ENCODE results near the gene TGFBI. TPM values are rescaled to one million over a fixed set of nuclear protein-coding genes. Genes with fewer than 3 reads are reported as not detected.

The TGFBI gene
- total and polyA plus RNA-seq, 5 donors from 2014 or later, result 1.5 to 3.7 (median 2.3) TPM

GRCh38 chr5:136020383-136021015 is 8.3 kb upstream of the TGFBI start:
- H3K4me3 Mint-ChIP-seq, result peak overlapping the region in 1 of 4 donors; percentile 49
- no peaks in the 10 kb centered on the region for H3K4me1 ChIP-seq (ENCODE audit: control insufficient read depth, insufficient read depth, low read length, poor library complexity, severe bottlenecking)
- peaks cover 1% of the 10 kb centered on the region for H3K27me3 ChIP-seq (ENCODE audit: control insufficient read depth, insufficient read depth, low read length)
- no peak overlapping the region for H3K4me3 ChIP-seq (ENCODE audit: low read depth, low read length)
- peaks cover 0 to 4% (median 1%) of the 10 kb centered on the region in 7 donors for H3K9me3 Mint-ChIP-seq
- no peak overlapping the region for H3K27ac Mint-ChIP-seq
- peak; percentile 28 to 34 for ATAC-seq (ENCODE audit: low read depth in 2 of 2)
- peaks cover 30% of the 10 kb centered on the region for H3K27me3 Mint-ChIP-seq
- H3K4me1 Mint-ChIP-seq, result no peaks in the 10 kb centered on the region
- no peak for DNase-seq
- no peaks in the 10 kb centered on the region for H3K9me3 ChIP-seq (ENCODE audit: control insufficient read depth in 2 of 2, low read length in 2 of 2)
- no peak overlapping the region for H3K27ac ChIP-seq (ENCODE audit: insufficient read depth, low read length, poor library complexity, severe bottlenecking)
- no peaks in the 10 kb centered on the region for H3K36me3 ChIP-seq (ENCODE audit: control insufficient read depth, insufficient read depth, low read length)
- no peaks in the 10 kb centered on the region for H3K36me3 Mint-ChIP-seq

- Mint-ChIP-seq H3K4me3 (peak overlapping the region in 1 of 4 donors; percentile 49), H3K4me1 (no peaks in the 10 kb centered on the region), H3K36me3 (no peaks in the 10 kb centered on the region), H3K27ac (no peak overlapping the region), H3K9me3 (peaks cover 0 to 4% (median 1%) of the 10 kb centered on the region in 7 donors), H3K27me3 (peaks cover 30% of the 10 kb centered on the region)
- Histone ChIP-seq H3K27me3 (ENCODE audit: control insufficient read depth, insufficient read depth, low read length) (peaks cover 1% of the 10 kb centered on the region), H3K4me3 (ENCODE audit: low read depth, low read length) (no peak overlapping the region), H3K36me3 (ENCODE audit: control insufficient read depth, insufficient read depth, low read length) (no peaks in the 10 kb centered on the region), H3K9me3 (ENCODE audit: control insufficient read depth in 2 of 2, low read length in 2 of 2) (no peaks in the 10 kb centered on the region), H3K27ac (ENCODE audit: insufficient read depth, low read length, poor library complexity, severe bottlenecking) (no peak overlapping the region), H3K4me1 (ENCODE audit: control insufficient read depth, insufficient read depth, low read length, poor library complexity, severe bottlenecking) (no peaks in the 10 kb centered on the region)
- ATAC-seq (ENCODE audit: low read depth in 2 of 2) (no peak), DNase-seq (no peak)
Measured at GRCh38 chr5:136021016-136021405, 7.8 kb upstream of the TGFBI start.

DNA sequence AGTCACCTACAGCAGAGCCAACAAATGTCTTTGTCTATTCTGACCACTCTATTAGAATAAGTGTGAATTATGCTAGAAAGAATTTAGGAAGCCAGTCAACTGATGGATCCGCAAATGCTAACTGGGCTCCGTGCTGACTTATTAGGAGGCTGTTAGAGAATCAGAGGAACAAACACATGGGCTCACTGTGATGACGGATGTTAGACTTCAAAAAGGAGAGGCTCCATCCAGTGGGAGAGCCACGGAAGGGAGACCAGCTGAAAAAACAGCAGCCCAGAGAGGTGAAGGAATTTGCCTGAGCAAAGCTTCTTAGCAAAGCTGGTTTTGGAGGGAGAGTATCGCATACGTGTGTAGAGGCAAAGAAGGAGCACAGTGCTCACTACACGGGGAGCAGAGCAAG is 5.8 kb upstream of the TGFBI start:
- no peak overlapping the region for H3K27ac ChIP-seq (ENCODE audit: insufficient read depth, low read length, poor library complexity, severe bottlenecking)
- H3K9me3 ChIP-seq (ENCODE audit: control insufficient read depth in 2 of 2, low read length in 2 of 2), result no peaks in the 10 kb centered on the region
- H3K36me3 ChIP-seq (ENCODE audit: control insufficient read depth, insufficient read depth, low read length), result no peaks in the 10 kb centered on the region
- H3K9me3 Mint-ChIP-seq, result peaks cover 0 to 4% (median 1%) of the 10 kb centered on the region in 7 donors
- no peaks in the 10 kb centered on the region for H3K4me1 ChIP-seq (ENCODE audit: control insufficient read depth, insufficient read depth, low read length, poor library complexity, severe bottlenecking)
- ATAC-seq (ENCODE audit: low read depth in 2 of 2) (no peak), DNase-seq (no peak)
- no peak overlapping the region for H3K27ac Mint-ChIP-seq
- no peaks in the 10 kb centered on the region for H3K4me1 Mint-ChIP-seq
- peaks cover 45% of the 10 kb centered on the region for H3K27me3 Mint-ChIP-seq
- H3K27me3 ChIP-seq (ENCODE audit: control insufficient read depth, insufficient read depth, low read length), result peaks cover 10% of the 10 kb centered on the region
- no peaks in the 10 kb centered on the region for H3K36me3 Mint-ChIP-seq
- no peak overlapping the region for H3K4me3 ChIP-seq (ENCODE audit: low read depth, low read length)
- no peak overlapping the region for H3K4me3 Mint-ChIP-seq

GRCh38 chr5:136023958-136024541 is 4.7 kb upstream of the TGFBI start:
- ATAC-seq (ENCODE audit: low read depth in 2 of 2), result no peak
- no peaks in the 10 kb centered on the region for H3K36me3 Mint-ChIP-seq
- Histone ChIP-seq H3K36me3 (ENCODE audit: control insufficient read depth, insufficient read depth, low read length) (no peaks in the 10 kb centered on the region), H3K9me3 (ENCODE audit: control insufficient read depth in 2 of 2, low read length in 2 of 2) (no peaks in the 10 kb centered on the region), H3K27me3 (ENCODE audit: control insufficient read depth, insufficient read depth, low read length) (peaks cover 11% of the 10 kb centered on the region), H3K4me3 (ENCODE audit: low read depth, low read length) (no peak overlapping the region), H3K27ac (ENCODE audit: insufficient read depth, low read length, poor library complexity, severe bottlenecking) (no peak overlapping the region), H3K4me1 (ENCODE audit: control insufficient read depth, insufficient read depth, low read length, poor library complexity, severe bottlenecking) (peaks cover 5% of the 10 kb centered on the region)
- H3K4me1 Mint-ChIP-seq, result no peaks in the 10 kb centered on the region
- H3K4me3 Mint-ChIP-seq, result no peak overlapping the region
- peaks cover 0 to 2% (median 1%) of the 10 kb centered on the region in 7 donors for H3K9me3 Mint-ChIP-seq
- DNase-seq, result no peak
- H3K27ac Mint-ChIP-seq, result no peak overlapping the region
- H3K27me3 Mint-ChIP-seq, result peaks cover 46% of the 10 kb centered on the region

- DNase-seq (no peak), ATAC-seq (ENCODE audit: low read depth in 2 of 2) (no peak)
- Mint-ChIP-seq H3K9me3 (peaks cover 0 to 2% (median 0%) of the 10 kb centered on the region in 7 donors), H3K27me3 (peaks cover 36% of the 10 kb centered on the region), H3K36me3 (no peaks in the 10 kb centered on the region), H3K4me3 (no peak overlapping the region), H3K4me1 (no peaks in the 10 kb centered on the region), H3K27ac (no peak overlapping the region)
- Histone ChIP-seq H3K27ac (ENCODE audit: insufficient read depth, low read length, poor library complexity, severe bottlenecking) (no peak overlapping the region), H3K27me3 (ENCODE audit: control insufficient read depth, insufficient read depth, low read length) (peaks cover 15% of the 10 kb centered on the region), H3K4me3 (ENCODE audit: low read depth, low read length) (no peak overlapping the region), H3K9me3 (ENCODE audit: control insufficient read depth in 2 of 2, low read length in 2 of 2) (no peaks in the 10 kb centered on the region), H3K36me3 (ENCODE audit: control insufficient read depth, insufficient read depth, low read length) (no peaks in the 10 kb centered on the region), H3K4me1 (ENCODE audit: control insufficient read depth, insufficient read depth, low read length, poor library complexity, severe bottlenecking) (peaks cover 8% of the 10 kb centered on the region)
Measured at GRCh38 chr5:136025900-136026299, 2.9 kb upstream of the TGFBI start.

DNA sequence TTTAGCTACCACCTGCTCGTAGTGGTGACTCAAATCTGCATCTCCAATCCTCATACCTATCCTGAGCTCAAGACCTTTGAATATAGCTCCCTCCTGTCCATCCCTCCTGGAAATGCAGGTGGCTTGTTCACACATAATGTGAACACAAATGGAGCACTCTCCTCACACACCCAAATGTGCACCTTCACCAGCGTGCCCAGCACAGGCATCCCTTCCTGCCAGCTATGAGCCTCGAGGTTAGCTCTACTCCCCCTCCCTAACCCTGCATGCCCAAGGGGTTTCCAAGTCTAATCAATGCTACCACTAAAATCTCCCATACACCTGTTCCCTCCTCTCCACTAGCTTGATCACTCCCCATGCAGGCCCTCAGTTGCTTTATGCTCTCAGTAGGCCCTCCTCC is 2.2 kb upstream of the TGFBI start:
- H3K27me3 Mint-ChIP-seq, result peaks cover 34% of the 10 kb centered on the region
- H3K36me3 Mint-ChIP-seq, result no peaks in the 10 kb centered on the region
- H3K4me3 Mint-ChIP-seq, result no peak overlapping the region
- no peak overlapping the region for H3K27ac ChIP-seq (ENCODE audit: insufficient read depth, low read length, poor library complexity, severe bottlenecking)
- no peaks in the 10 kb centered on the region for H3K36me3 ChIP-seq (ENCODE audit: control insufficient read depth, insufficient read depth, low read length)
- no peak overlapping the region for H3K27ac Mint-ChIP-seq
- H3K27me3 ChIP-seq (ENCODE audit: control insufficient read depth, insufficient read depth, low read length), result peaks cover 14% of the 10 kb centered on the region
- no peak overlapping the region for H3K4me3 ChIP-seq (ENCODE audit: low read depth, low read length)
- no peak for ATAC-seq (ENCODE audit: low read depth in 2 of 2)
- no peak for DNase-seq
- no peaks in the 10 kb centered on the region for H3K4me1 Mint-ChIP-seq
- H3K9me3 Mint-ChIP-seq, result peaks cover 0 to 2% (median 0%) of the 10 kb centered on the region in 7 donors
- H3K9me3 ChIP-seq (ENCODE audit: control insufficient read depth in 2 of 2, low read length in 2 of 2), result no peaks in the 10 kb centered on the region
- peaks cover 8% of the 10 kb centered on the region for H3K4me1 ChIP-seq (ENCODE audit: control insufficient read depth, insufficient read depth, low read length, poor library complexity, severe bottlenecking)

GRCh38 chr5:136027311-136027710 is 1.5 kb upstream of the TGFBI start:
- Mint-ChIP-seq H3K4me1 (no peaks in the 10 kb centered on the region), H3K36me3 (no peaks in the 10 kb centered on the region), H3K4me3 (no peak overlapping the region), H3K27me3 (peaks cover 34% of the 10 kb centered on the region), H3K27ac (no peak overlapping the region), H3K9me3 (peaks cover 0 to 2% (median 0%) of the 10 kb centered on the region in 7 donors)
- Histone ChIP-seq H3K9me3 (ENCODE audit: control insufficient read depth in 2 of 2, low read length in 2 of 2) (no peaks in the 10 kb centered on the region), H3K27me3 (ENCODE audit: control insufficient read depth, insufficient read depth, low read length) (peaks cover 14% of the 10 kb centered on the region), H3K36me3 (ENCODE audit: control insufficient read depth, insufficient read depth, low read length) (no peaks in the 10 kb centered on the region), H3K4me3 (ENCODE audit: low read depth, low read length) (no peak overlapping the region), H3K4me1 (ENCODE audit: control insufficient read depth, insufficient read depth, low read length, poor library complexity, severe bottlenecking) (peaks cover 8% of the 10 kb centered on the region), H3K27ac (ENCODE audit: insufficient read depth, low read length, poor library complexity, severe bottlenecking) (no peak overlapping the region)
- no peak for ATAC-seq (ENCODE audit: low read depth in 2 of 2)
- no peak for DNase-seq

- no peak overlapping the region for H3K27ac Mint-ChIP-seq
- H3K36me3 Mint-ChIP-seq, result no peaks in the 10 kb centered on the region
- no peak for DNase-seq
- peaks cover 0 to 2% (median 0%) of the 10 kb centered on the region in 7 donors for H3K9me3 Mint-ChIP-seq
- Histone ChIP-seq H3K9me3 (ENCODE audit: control insufficient read depth in 2 of 2, low read length in 2 of 2) (no peaks in the 10 kb centered on the region), H3K27me3 (ENCODE audit: control insufficient read depth, insufficient read depth, low read length) (peaks cover 14% of the 10 kb centered on the region), H3K27ac (ENCODE audit: insufficient read depth, low read length, poor library complexity, severe bottlenecking) (no peak overlapping the region), H3K4me3 (ENCODE audit: low read depth, low read length) (no peak overlapping the region), H3K36me3 (ENCODE audit: control insufficient read depth, insufficient read depth, low read length) (no peaks in the 10 kb centered on the region), H3K4me1 (ENCODE audit: control insufficient read depth, insufficient read depth, low read length, poor library complexity, severe bottlenecking) (peaks cover 8% of the 10 kb centered on the region)
- peaks cover 31% of the 10 kb centered on the region for H3K27me3 Mint-ChIP-seq
- H3K4me1 Mint-ChIP-seq, result no peaks in the 10 kb centered on the region
- no peak for ATAC-seq (ENCODE audit: low read depth in 2 of 2)
- no peak overlapping the region for H3K4me3 Mint-ChIP-seq
Measured at GRCh38 chr5:136028090-136028489, 698 bp upstream of the TGFBI start.

Measured in CD4-positive, CD25-positive, alpha-beta regulatory T cell (primary cell).